GM13977 (cell line): ENCODE results near the gene COCH.
"Not testable (repeated sequence)": the region's sequence is repeated elsewhere in the genome, so short reads cannot be mapped to it uniquely, and the experiment has no call there.

Experiments used
- DNase-seq: peaks from one replicate; pipeline ENCODE4 v3.0.0; 2012; ENCODE audit warnings: low spot score
- CTCF ChIP-seq: IDR thresholded peaks from 2 replicates; pipeline ENCODE4 v1.5.1; 2012; ENCODE audit warnings: mild to moderate bottlenecking, control low read depth; ENCODE audit not compliant: insufficient read depth; ENCODE audit errors: extremely low read depth, missing control alignments
- in situ Hi-C: fragments of 300-500 bp; cut with MboI; formaldehyde crosslinking; loops from one replicate; pipeline ENCODE4 v1.12.0; 2022; ENCODE audit warnings: low sequenced_read_pairs, low pct_unique_long_range_greater_than_20kb, mixed read lengths, inconsistent platforms; ENCODE audit not compliant: unreplicated experiment

The COCH gene

GRCh38 chr14:30896435-30896834 lies 22.1 kb downstream of the COCH start:
- in situ Hi-C loops, result no loop called here
- no peak for DNase-seq
- TF ChIP-seq CTCF, result no peak

- DNase-seq, in situ Hi-C loops: not testable (repeated sequence)
Observed at GRCh38 chr14:30897121-30897520, 22.8 kb downstream of the COCH start.

GRCh38 chr14:30903285-30904124 lies 29.1 kb downstream of the COCH start:
- no peak for TF ChIP-seq CTCF
- DNase-seq, result no peak
- in situ Hi-C loops, result no loop called here

- in situ Hi-C loops, result loop anchor here (5.0 kb wide), 1 partner anchor 250 kb away; no protein-coding TSS in a partner anchor
- peak; percentile 53 for TF ChIP-seq CTCF
- no peak for DNase-seq
Observed at GRCh38 chr14:30906752-30907658, 32.6 kb downstream of the COCH start.

- DNase-seq, result no peak
- in situ Hi-C loops, result loop anchor here (5.0 kb wide), 1 partner anchor 250 kb away; no protein-coding TSS in a partner anchor
- TF ChIP-seq CTCF, result no peak
Observed at GRCh38 chr14:30907659-30908057, 33.3 kb downstream of the COCH start.

- in situ Hi-C loops, result loop anchor here (5.0 kb wide), 1 partner anchor 252 kb away; no protein-coding TSS in a partner anchor
- DNase-seq, result no peak
- no peak for TF ChIP-seq CTCF
Observed at GRCh38 chr14:30908826-30909225, 34.5 kb downstream of the COCH start.

- DNase-seq, result no peak
- in situ Hi-C loops, result no loop called here
Observed at GRCh38 chr14:30914812-30915211, 40.5 kb downstream of the COCH start.

More at GRCh38 chr14:30914812-30915211, 40.5 kb downstream of the COCH start:
- TF ChIP-seq CTCF, result no peak
